Left forelimb (tissue), 1 donor: ENCODE results near the gene NUP50.

Source experiments
- DNase-seq: peaks from one replicate; pipeline ENCODE4 v3.0.0-alpha.2; 2018; ENCODE audit warnings: low spot score

The NUP50 gene

DNA sequence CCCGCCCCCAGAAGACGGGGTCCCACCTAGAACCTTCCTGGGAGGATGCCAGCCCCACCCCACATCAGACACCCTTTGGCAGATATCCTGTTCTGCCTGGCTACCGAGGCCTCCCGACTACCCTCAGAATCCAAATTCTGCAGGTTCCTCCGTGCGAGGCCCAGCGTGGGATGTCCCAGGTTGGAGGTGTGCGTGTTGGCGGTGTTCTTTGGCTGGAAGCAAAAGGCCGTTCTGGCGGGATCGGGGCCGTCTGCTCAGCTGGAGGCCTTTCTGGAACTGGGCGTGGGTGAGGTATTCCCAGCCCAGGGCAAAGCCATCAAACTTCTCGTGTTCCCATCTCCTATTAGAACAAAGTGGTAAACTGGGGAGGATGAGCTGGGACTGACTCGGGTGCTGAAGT lies 32.6 kb downstream of the NUP50 start:
- DNase-seq: no peak

DNA sequence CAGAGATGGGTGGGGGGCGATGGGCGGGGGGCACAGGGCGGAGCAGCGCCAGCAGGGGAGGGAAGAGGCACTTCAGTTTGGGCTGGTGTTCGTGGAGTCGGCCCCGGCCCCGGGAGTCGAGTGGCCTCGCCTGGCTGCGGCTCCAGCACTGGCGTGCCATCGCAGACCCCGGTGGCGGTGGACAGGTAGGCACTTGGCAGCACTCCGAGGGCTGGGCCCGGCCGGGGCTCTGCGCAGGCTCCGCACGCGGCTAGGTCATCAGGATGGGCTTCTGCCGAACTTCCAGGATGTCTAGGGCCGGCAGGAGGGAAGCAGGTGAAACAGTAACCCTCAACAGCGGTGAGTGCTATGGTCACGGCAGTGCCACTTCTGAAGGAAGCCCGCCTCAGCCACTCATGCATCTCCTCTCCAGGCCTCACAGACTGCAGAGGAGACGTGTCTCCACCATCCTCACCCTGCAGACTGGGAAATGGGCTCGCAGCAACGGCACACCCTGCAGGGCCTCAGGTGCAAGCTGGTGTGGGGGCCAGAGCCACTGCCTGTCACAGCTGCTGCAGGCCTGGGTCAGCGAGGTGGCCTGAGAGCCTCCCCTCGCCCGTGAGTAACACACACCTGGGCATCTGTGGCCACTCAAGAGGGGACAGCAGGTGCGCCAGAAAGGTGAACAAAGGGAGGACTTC lies 33.3 kb downstream of the NUP50 start:
- DNase-seq: no peak

DNA sequence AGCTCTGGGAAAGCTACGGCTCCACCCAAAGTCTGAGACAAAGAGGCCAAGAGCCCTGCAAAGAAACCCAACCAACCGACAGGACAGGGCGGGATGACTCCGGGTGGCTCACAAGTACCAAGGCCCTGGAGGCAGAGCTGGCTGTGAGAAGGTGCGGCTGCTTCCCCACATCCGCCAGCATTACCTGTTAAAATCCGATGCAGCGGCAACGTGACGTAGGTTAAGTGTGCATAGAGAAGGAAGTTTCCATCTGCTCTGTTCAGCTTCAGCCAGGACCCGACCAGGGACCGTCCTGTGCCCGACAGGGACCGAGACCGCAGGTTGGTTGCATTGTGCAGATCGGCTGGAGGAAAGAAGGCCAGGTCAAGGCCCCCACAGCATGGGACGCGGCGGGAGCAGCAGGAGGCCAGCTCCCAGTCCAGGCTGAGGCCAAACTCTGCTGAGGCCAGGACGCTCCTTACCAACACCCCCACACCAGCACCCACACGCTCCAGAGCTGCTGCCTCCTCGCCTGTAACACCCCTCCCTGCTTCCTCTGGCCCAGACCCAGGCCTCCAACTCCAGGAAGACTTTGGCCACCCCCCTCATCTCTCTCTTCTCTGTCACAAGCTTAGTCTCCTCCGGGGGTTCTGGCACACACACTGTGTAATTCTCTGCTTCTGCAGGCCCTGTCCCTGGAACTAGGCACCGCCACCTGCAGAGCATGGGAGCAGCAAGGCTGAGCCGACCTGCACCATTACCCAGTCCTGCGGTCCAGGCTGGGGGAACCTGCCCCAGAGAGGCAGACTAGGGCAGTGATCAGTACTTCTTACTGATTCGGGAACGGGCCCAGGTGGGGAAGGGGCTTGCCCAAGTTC lies 34.1 kb downstream of the NUP50 start:
- DNase-seq: no peak

DNA sequence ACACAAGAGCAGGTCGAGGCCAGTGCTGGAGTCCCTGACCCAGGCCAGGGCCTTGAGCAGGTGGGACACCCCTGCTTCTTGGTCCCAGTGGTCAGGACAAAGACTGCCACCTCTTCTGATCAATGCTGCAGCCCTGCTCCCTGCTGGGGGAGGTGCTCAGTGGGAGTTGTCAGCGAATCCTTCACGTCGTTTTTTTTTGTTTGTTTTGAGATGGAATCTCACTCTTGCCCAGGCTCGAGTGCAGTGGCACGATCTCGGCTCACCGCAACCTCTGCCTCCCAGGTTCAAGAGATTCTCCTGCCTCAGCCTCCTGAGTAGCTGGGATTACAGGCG lies 34.7 kb downstream of the NUP50 start:
- DNase-seq: no peak

DNA sequence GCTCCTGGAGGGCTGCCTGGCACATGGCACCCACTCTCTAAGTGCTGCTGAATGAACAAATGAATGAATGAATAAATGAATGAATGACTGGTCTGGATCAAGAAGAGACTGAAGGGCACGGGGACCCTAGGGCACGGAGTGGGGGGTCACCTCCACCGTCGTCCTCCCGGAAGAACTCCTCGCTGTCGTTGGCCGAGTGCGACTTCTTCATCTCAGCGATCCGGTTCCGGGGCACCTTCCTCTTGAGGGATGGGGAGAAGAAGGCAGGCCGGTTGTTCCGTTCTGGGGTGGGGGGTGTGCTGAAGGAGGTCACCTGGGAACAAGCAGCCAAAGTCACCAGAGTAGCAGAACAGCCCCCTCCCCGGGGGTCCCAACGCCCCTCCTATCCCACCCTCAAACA lies 36.0 kb downstream of the NUP50 start:
- DNase-seq: no peak

DNA sequence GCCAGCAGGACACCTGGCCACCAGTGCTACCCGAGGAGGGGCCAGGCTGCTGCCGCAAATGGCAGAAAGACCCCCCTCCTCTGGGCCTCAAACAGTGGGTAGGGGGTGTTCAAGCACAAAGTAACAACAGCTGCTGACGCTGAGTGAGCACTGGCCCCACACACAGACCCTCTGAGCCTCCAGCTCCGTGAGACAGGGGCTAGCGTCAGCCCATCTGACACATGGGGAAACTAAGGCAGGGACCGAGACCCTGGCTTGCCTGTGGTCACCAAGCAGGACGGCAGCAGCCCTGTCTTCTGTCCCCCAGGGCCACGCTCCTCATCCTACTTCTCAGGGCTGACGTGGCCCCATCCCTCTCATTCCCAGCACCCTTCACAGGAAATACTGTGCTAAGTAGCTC lies 36.5 kb downstream of the NUP50 start:
- DNase-seq: no peak

DNA sequence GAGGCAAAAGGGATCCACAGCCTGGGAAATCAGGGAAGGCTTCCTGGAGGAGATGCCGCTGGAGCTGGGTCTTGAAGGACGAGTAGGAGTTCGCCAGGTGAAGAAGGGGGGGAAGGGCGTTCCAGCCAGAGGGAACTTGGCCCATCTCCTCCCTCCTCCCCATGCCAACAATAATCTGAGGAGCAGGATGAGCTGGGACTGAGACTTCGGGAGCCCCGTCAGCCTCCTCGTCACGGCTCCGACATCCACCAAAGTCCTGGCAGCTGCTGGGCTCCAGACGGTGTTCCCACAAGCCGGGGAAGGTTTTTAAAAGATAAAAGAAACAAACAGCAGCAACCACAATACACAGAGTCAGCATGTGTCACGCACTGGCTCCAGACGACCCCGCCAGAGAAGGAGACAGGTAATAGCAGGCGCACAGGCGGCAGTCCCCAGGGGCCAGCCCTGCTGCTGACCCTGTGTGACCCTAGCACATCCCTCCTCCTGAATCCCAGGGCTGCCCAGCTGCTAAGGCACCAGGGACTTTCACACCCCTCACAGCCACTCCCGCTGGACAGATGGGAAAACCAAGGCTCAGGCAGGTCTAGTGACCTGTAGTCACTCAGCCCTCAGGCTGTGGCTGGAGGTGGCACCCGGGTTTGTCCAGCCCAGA lies 37.3 kb downstream of the NUP50 start:
- DNase-seq: no peak

DNA sequence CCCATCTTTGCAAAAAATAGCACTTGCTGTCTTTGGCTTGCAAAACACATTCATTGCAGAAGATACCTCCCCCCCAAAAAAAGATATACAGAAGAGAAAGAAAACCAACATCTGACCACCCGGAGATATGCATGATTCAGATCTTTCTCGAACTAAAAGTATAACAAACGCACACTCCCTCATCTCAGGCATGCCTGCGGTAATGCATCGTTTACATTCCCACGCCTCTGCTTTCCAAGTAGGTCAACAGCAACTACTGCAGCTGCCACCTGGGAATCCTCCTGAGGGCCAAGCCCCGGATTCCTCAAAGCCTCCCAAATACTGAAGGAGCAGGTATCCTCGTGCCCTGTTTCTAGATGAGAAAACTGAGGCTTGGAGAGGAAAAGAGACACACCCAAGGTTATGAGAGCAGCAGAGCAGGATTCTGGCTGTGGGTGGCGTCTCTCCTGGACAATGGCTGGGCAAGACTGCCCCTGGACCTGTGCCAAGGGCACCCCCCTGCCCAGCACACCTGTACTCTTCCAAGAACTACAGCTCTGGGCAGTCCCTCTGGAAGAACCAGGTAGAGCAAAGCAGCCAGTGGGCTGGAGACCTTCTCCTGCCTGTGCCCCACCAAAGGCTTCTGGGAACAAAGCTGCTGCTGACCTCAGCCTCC lies 38.1 kb downstream of the NUP50 start:
- no peak for DNase-seq

DNA sequence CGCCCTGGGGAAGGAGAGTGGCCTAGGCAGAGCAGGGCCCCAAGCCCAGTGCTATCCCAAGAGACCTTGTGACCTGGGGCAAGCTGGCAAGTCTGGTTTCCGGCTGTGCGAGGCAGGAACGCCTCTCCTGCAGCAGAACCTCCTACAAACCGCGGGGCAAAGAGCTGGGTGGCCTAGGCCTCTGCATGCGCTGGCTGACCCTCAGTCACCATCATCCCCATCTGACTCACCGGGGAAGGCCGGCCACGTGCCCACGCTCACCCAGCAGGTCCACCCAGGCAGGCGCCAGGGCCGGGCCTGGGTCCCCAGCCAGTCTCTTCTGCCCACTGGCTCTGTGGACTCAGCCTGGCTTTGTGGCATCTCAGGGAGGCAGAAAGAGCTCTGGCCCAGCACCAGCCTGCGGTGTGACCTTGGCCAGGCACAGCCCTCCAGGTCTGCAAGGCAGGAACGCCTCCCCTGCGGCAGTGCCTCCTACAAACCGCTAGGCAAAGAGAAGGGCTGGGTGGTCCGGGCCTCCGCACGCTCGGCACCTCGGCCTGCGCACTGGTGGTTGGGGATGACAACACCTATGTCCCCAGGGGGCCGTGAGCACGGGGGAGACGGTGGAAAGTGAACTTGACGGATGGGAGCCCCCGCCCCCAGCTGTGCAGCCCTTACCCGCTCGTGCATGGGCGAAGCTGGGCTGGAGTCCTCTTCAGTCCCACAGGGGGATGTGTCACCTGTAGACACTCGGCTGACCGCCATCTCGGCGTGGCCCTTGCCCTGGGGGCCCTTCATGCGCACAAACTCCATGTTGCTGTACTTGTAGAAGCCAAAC lies 38.8 kb downstream of the NUP50 start:
- DNase-seq: no peak

DNA sequence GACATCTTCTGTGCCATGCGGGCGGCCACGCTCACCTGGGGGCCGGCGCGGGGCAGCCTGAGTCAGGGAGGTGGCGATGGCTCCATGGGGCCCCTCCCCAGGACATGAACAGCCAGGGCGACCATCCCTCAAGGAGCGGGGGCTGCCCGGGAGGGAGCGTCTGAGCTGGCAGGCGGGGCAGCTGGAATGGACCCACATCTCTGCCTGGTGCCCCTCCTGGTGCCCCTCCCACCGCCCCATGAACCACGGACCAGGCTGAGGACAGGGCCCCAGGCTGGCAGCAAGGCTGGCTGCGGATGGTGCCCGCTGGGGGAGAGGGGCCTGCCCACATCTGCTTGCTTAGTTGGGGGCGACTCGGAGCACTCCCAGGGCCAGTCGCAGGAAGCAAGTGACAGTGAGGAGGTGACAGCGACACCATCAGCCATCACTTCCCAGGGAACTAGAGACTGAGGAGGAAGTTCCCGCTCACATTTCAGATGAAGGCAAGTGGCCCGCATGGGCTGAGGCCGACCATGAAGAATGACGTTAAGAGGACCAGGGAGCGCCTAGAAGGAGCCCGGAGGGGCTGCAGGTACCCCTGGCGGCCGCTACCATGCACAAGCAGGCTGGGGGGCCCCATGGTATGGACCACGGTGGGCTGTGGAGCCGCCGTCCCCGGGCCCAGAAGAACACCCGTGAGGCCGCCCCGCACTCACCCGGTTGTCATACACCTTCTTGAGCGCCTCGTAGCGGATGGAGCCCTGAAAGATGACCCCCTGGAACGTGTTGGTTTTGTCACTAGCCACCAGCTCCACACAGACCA lies 39.6 kb downstream of the NUP50 start:
- no peak for DNase-seq

DNA sequence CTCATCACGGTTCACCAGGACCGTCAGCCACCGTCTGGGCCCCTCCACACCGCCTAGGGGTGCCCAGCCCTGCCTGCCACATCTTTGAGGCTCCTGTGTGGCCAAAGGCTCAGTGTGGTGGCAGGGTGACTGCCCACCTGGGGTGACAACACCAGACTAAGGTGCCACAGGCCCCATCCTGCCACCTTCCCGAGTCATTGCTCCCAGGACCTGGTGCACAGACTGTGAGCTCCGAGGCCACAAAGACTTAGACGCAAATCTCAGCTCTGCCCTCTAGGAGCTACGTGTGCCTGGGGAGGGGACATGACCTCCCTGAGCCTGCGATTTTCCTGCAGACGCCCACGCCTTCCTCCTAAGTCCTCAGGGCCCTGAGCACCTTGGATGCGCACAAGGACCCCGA lies 40.5 kb downstream of the NUP50 start:
- no peak for DNase-seq

DNA sequence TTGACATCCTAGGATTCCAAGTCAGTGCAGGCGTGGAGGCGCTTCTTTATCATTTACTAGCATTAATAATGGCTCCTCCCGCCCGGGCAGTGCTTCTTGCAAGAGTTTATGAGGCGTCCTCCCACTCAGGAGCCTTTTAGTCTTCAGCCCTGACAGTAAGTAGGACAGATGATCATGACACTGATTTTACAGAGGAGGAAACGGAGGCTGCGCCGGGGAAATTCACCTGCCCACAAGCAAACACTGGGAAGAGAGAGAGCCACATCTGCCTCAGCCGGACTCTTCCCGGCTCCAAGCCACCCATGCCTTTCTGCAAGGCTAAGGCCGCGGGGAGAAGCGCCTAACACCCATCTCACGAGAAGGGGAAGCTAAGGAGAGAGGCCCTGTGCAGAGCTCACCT lies 41.1 kb downstream of the NUP50 start:
- DNase-seq: peak; percentile 61

DNA sequence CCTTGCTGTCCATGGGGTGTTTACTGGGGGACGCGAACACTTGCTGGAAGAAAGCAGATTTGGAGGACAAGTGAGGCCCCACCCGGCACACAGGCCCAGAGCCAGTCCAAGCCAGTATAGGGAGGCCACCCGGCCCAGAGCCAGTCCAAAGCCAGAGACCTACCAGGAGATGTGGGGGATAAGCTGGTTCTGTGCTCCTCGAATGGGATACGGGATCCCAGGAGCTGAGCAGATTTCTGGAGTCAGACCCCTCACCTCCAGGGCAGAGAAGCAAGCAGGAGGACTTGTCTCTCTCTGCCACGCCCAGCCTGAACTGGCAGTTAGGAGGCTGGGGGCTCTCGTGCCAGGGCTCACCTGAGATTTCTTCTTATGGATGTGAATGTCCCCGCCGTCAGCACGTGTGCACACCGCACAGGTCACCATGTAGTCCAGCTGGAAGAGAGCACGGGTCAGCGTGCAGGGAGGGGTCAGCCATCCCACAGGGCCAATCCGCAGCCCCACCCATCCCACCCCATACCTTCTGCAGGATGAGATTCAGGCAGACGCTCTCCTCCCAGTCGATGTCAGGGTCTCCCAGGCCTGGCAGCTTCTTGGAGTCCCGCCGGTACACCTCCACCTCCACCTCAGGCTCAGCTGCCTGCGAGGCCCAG lies 41.7 kb downstream of the NUP50 start:
- DNase-seq: peak; percentile 60

DNA sequence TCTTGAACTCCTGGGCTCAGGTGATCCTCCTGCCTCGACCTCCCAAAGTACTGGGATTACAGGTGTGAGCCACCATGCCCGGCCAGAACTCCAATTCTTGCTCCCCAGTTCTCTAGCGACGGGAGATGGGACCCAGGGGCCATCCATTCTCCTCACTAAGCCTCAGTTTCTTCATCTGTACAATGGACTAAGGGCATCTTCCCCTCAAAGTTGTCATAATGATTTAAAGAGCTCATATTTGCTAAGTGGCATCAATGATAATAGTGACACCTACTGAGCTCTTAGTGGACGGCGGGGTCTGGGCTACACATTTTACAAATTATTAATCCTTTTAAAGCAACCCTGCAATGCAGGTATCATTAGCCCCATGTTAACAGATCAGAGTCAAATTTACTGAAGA lies 42.5 kb downstream of the NUP50 start:
- no peak for DNase-seq

DNA sequence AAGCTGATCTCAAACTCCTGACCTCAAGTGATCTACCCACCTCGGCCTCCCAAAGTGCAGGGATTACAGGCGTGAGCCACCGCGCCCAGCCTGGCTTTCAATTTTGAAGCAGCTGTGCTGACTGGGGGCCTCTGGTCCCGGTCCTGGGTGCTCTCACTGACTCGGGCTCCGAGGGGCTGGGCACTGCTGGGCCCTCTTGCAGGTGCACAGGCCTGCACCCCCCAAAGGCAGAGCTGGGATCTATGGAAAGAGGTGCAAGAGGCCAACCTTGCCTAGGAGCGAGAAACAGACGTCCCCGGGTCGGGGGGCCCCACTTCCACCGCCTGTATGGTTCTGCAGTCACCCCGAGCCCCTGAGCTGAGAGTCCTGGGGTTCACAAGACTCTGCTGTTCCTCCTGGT lies 43.8 kb downstream of the NUP50 start:
- no peak for DNase-seq

DNA sequence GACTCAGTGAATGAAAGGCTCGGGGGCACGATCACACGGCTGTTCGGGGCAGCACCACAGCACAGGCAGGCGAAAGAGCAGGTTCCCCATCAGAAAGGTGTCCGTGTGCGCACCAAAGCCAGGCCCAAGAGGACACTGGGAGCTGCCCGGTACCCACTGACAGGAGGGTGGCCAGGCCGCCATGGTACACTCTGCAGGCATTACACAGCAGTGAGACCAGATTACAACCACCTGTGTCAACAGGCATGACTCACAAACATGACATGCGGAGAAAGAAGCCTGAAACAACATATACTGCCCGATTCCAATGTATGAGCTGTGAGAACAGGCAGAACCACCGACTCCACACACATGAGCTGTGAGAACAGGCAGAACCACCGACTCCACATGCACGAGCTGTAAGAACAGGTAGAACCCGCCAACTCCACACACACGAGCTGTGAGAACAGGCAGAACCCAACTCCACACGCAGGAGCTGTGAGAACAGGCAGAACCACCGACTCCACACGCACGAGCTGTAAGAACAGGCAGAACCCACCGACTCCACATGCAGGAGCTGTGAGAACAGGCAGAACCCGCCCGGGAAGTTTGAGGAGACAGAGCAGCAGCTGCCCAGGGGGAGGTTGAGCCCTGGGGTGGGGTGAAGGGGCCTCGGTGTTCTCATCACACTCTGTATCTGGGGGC lies 44.4 kb downstream of the NUP50 start:
- DNase-seq: no peak

DNA sequence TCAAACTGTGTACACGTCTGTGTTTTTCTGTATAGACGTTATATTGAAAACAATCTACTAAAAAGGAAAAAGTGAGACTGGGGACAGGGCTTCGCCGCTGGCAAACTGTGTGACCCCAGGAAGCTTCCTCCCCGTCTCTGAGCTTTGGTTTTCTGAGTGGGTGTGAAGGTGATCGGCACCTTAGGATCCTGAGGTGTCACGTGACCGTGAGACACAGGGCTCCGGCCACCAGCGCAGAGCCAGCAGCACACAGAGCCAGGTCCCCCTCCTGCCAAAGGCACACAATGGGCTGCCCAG lies 44.9 kb downstream of the NUP50 start:
- DNase-seq: no peak

DNA sequence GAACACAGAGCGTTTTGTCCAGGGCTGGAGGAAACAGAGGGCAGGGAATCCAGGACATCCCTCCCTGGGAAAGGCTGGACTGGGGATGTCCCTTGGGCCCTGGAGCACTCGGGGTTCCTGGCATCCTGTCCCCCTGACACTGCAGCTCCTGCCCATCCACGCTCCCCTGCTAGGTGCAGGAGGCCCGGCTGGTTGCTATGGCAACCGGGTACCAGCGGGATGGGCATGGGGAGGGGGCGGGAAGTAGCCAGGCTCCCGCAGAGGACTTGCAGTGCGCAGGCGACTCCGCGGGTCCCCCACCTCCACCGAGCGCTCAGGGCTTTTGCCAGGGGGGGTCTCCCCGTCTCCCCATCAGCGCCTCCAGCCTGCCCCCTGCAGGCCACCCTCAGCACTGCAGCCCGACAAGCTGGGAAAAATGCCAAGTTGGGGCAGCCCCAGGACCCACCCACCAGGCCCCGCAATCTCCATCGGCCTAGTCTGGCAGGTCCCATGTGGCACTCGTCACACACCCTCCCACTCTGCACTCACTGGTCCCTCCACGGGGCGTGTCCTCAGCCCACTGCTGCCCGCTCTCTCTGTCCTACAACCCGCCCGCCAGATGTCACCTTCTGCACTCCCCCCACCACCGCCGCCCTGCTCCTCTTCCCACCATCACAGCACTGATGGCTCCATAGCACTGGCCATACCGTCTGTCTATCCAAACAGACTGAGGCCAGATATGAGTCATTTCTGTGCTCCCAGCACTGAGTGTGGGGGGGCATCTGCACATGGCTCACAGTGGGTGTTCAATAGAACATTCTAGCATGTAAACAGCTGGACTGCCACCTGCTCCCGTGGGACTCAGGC lies 45.5 kb downstream of the NUP50 start:
- no peak for DNase-seq

DNA sequence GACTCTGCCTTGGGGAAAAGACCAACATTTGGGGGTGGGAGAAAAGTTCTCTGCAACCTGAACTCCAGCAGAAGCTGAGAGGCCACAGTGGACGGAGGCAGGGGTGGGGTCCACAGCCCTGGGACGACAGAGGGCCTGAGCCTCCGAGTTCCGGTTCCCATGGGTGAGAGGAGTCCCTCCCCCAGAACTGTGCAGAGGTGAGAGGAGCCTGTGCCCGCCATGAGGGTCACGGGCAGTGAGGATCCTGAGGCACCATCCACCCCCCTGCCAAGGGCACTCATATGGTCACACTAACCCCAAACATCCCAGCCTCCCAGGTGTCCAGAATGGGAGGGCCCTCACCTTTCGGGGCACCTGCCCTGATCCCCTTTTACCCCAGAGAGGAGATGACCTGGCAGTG lies 46.4 kb downstream of the NUP50 start:
- no peak for DNase-seq
